22Rv1 (cell line): ENCODE results near the gene ABCB8.

Experiments used
- ZFX ChIP-seq: fragments of 450-650 bp; IDR thresholded peaks from 2 replicates; pipeline ENCODE4 v1.6.1; 2017; ENCODE audit warnings: antibody characterized with exemption, borderline replicate concordance
- TF ChIP-seq, protein P1 (sequence below): fragments of 450-650 bp; IDR thresholded peaks from 2 replicates; pipeline ENCODE4 v1.5.1; 2017; ENCODE audit warnings: mild to moderate bottlenecking

DNA sequence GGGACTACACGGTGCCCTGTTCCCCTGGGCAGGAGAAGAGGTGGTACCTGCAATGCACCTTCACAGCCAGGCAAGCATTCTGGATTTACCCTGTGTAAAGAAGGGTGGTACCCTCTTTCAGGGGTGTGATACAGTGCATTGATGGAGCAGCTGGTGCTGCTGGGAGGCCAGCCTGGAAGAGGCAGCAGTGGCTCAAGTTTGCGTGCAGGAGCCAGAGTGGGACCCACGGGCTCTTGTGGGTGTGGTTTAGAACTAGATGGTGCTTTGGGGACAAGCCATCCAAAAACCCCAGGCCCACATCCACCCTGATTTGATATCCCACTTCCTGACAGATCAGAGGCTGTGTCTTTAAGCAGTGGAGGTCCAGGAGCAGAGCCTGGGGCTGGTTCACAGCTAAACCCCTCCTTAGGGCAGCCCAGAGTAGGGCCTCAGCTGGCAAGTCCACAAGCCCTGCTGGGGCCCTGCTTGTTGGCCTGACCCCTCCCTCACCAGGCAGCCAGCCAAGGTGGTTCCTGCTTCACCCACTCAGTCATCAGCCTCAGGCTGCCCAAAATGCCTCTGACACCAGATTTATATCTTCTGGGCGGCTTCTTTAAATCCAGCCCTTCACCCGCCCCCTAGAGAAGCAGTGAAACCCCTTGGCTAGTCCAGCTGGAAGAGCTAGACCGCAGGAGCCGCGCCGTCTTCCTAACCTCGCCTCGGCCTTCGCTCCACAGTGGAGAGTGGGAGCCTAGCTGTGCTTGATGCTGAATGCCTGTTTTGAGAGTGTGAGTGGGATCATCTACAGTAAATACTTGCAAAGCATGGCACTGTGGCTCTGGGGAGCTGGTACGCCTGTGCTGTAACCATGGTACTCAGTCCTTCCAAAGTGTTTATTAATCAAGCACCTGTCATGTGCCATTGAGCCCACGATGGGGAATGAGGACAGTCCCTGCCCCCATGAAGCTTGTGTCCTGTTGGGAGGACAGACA, 18.6 kb downstream of the ABCB8 start:
- TF ChIP-seq, protein P1, sequence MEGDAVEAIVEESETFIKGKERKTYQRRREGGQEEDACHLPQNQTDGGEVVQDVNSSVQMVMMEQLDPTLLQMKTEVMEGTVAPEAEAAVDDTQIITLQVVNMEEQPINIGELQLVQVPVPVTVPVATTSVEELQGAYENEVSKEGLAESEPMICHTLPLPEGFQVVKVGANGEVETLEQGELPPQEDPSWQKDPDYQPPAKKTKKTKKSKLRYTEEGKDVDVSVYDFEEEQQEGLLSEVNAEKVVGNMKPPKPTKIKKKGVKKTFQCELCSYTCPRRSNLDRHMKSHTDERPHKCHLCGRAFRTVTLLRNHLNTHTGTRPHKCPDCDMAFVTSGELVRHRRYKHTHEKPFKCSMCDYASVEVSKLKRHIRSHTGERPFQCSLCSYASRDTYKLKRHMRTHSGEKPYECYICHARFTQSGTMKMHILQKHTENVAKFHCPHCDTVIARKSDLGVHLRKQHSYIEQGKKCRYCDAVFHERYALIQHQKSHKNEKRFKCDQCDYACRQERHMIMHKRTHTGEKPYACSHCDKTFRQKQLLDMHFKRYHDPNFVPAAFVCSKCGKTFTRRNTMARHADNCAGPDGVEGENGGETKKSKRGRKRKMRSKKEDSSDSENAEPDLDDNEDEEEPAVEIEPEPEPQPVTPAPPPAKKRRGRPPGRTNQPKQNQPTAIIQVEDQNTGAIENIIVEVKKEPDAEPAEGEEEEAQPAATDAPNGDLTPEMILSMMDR = no peak
- TF ChIP-seq ZFX = no peak
